HEK293 (cell line): Measurements from ENCODE around the gene RRP1.
A peak's percentile ranks its signal among the peaks of the same experiment; 100 is the strongest.

Experiments used
- ELK4 ChIP-seq: IDR thresholded peaks from 2 replicates; pipeline ENCODE4 v1.6.1; 2011; ENCODE audit warnings: mild to moderate bottlenecking, low read depth, low read length, borderline replicate concordance
- GLI2 ChIP-seq: fragments of 450-650 bp; formaldehyde crosslinking; IDR thresholded peaks from 2 replicates; pipeline ENCODE4; 2017; ENCODE audit warnings: missing biosample characterization, missing genetic modification characterization, low read depth, borderline replicate concordance
- MZF1 ChIP-seq: fragments of 450-650 bp; formaldehyde crosslinking; IDR thresholded peaks from 2 replicates; pipeline ENCODE4 v1.5.1; 2017; ENCODE audit warnings: missing biosample characterization, missing genetic modification characterization, borderline replicate concordance
- PRDM2 ChIP-seq: fragments of 450-650 bp; formaldehyde crosslinking; IDR thresholded peaks from 2 replicates; pipeline ENCODE4 v1.5.1; 2016; ENCODE audit warnings: missing biosample characterization, missing genetic modification characterization, borderline replicate concordance
- SCRT2 ChIP-seq: fragments of 450-650 bp; formaldehyde crosslinking; IDR thresholded peaks from 2 replicates; pipeline ENCODE4 v1.5.1; 2016; ENCODE audit warnings: missing biosample characterization, missing genetic modification characterization
- SP7 ChIP-seq: fragments of 450-650 bp; formaldehyde crosslinking; IDR thresholded peaks from 2 replicates; pipeline ENCODE4 v1.5.1; 2016; ENCODE audit warnings: missing biosample characterization, missing genetic modification characterization
- YY2 ChIP-seq: fragments of 450-650 bp; formaldehyde crosslinking; IDR thresholded peaks from 2 replicates; pipeline ENCODE4 v1.5.1; 2016; ENCODE audit warnings: missing biosample characterization, missing genetic modification characterization
- ZBTB8A ChIP-seq: fragments of 450-650 bp; formaldehyde crosslinking; IDR thresholded peaks from 2 replicates; pipeline ENCODE4 v1.5.1; 2016; ENCODE audit warnings: missing biosample characterization, missing genetic modification characterization
- ZNF132 ChIP-seq: fragments of 450-650 bp; formaldehyde crosslinking; IDR thresholded peaks from 2 replicates; pipeline ENCODE4 v1.5.1; 2017; ENCODE audit warnings: missing biosample characterization, missing genetic modification characterization, borderline replicate concordance
- ZNF138 ChIP-seq: fragments of 450-650 bp; formaldehyde crosslinking; IDR thresholded peaks from 2 replicates; pipeline ENCODE4 v1.5.1; 2016; ENCODE audit warnings: missing biosample characterization, missing genetic modification characterization, borderline replicate concordance
- ZNF146 ChIP-seq: fragments of 450-650 bp; formaldehyde crosslinking; IDR thresholded peaks from 2 replicates; pipeline ENCODE4 v1.5.1; 2016; ENCODE audit warnings: missing biosample characterization, missing genetic modification characterization
- ZNF223 ChIP-seq: fragments of 450-650 bp; formaldehyde crosslinking; IDR thresholded peaks from 2 replicates; pipeline ENCODE4 v1.5.1; 2016; ENCODE audit warnings: missing biosample characterization, missing genetic modification characterization
- ZNF404 ChIP-seq: fragments of 450-650 bp; formaldehyde crosslinking; IDR thresholded peaks from 2 replicates; pipeline ENCODE4 v1.5.1; 2017; ENCODE audit warnings: missing biosample characterization, missing genetic modification characterization
- ZNF558 ChIP-seq: fragments of 450-650 bp; formaldehyde crosslinking; IDR thresholded peaks from 2 replicates; pipeline ENCODE4 v1.5.1; 2016; ENCODE audit warnings: missing biosample characterization, missing genetic modification characterization
- ZNF585B ChIP-seq: fragments of 450-650 bp; formaldehyde crosslinking; IDR thresholded peaks from 2 replicates; pipeline ENCODE4 v1.5.1; 2016; ENCODE audit warnings: missing biosample characterization, missing genetic modification characterization
- ZNF660 ChIP-seq: fragments of 450-650 bp; IDR thresholded peaks from 2 replicates; pipeline ENCODE4 v1.5.1; 2018; ENCODE audit warnings: missing biosample characterization, mild to moderate bottlenecking, missing genetic modification characterization
- ZNF791 ChIP-seq: fragments of 450-650 bp; formaldehyde crosslinking; IDR thresholded peaks from 2 replicates; pipeline ENCODE4 v1.5.1; 2016; ENCODE audit warnings: missing biosample characterization, missing genetic modification characterization
- ZSCAN30 ChIP-seq: fragments of 450-650 bp; IDR thresholded peaks from 2 replicates; pipeline ENCODE4 v1.5.1; 2018; ENCODE audit warnings: missing biosample characterization, mild to moderate bottlenecking, missing genetic modification characterization, moderate library complexity
- TF ChIP-seq, protein P1 (sequence below): fragments of 450-650 bp; formaldehyde crosslinking; IDR thresholded peaks from 2 replicates; pipeline ENCODE4 v1.5.1; 2016; ENCODE audit warnings: missing biosample characterization, missing genetic modification characterization, borderline replicate concordance
- TF ChIP-seq, protein P2 (sequence below): fragments of 450-650 bp; formaldehyde crosslinking; IDR thresholded peaks from 2 replicates; pipeline ENCODE4 v1.5.1; 2016; ENCODE audit warnings: missing biosample characterization, missing genetic modification characterization
- TF ChIP-seq, protein P3 (sequence below): fragments of 450-650 bp; formaldehyde crosslinking; IDR thresholded peaks from 2 replicates; pipeline ENCODE4 v1.5.1; 2016; ENCODE audit warnings: missing biosample characterization, missing genetic modification characterization
- TF ChIP-seq, protein P4 (sequence below): fragments of 450-650 bp; formaldehyde crosslinking; IDR thresholded peaks from 2 replicates; pipeline ENCODE4; 2016; ENCODE audit warnings: missing biosample characterization, missing genetic modification characterization
- TF ChIP-seq, protein P5 (sequence below): fragments of 450-650 bp; formaldehyde crosslinking; IDR thresholded peaks from 2 replicates; pipeline ENCODE4 v1.5.1; 2016; ENCODE audit warnings: missing biosample characterization, missing genetic modification characterization

RRP1 gene

DNA sequence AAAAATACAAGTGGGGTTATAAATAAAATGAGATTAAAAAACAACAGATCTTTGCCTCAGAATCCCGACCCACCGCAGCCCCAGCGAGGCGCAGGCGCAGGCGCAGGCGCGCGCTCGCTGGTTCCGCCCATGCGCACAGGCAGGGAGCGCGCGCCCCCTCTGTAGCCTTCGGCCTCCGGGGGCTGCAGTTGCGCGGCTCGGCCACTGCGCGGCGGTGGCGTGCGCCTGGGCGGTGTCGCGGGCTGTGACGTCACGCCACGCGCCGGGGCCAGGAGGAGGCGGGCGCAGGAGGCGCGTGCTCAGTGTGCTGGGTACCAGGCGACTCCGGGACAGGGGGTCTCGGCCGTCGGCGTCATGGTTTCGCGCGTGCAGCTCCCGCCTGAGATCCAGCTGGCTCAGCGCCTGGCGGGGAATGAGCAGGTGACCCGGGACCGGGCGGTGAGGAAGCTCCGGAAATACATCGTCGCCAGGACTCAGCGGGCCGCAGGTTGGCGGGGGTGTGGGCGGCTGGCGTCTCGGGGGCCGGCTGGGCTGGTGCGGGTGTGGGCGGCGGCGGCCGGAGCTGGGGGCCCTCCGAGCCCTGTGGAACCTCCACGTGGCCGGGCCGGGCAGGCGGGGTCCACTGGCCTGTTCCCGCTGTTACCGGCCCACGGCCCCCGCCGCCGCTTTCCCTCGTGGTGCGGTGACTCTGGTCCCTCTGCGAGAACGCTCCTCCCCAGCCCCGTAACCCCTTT lies at the start of gene RRP1 (continued):
- TF ChIP-seq, protein P1, sequence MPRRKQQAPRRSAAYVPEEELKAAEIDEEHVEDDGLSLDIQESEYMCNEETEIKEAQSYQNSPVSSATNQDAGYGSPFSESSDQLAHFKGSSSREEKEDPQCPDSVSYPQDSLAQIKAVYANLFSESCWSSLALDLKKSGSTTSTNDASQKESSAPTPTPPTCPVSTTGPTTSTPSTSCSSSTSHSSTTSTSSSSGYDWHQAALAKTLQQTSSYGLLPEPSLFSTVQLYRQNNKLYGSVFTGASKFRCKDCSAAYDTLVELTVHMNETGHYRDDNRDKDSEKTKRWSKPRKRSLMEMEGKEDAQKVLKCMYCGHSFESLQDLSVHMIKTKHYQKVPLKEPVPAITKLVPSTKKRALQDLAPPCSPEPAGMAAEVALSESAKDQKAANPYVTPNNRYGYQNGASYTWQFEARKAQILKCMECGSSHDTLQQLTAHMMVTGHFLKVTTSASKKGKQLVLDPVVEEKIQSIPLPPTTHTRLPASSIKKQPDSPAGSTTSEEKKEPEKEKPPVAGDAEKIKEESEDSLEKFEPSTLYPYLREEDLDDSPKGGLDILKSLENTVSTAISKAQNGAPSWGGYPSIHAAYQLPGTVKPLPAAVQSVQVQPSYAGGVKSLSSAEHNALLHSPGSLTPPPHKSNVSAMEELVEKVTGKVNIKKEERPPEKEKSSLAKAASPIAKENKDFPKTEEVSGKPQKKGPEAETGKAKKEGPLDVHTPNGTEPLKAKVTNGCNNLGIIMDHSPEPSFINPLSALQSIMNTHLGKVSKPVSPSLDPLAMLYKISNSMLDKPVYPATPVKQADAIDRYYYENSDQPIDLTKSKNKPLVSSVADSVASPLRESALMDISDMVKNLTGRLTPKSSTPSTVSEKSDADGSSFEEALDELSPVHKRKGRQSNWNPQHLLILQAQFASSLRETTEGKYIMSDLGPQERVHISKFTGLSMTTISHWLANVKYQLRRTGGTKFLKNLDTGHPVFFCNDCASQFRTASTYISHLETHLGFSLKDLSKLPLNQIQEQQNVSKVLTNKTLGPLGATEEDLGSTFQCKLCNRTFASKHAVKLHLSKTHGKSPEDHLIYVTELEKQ (tag by site-specific recombination): peak; percentile 55; the same call in 1 of the 2 replicates
- no peak for TF ChIP-seq YY2 (tag by site-specific recombination)
- peak; percentile 51; the same call in 1 of the 2 replicates for TF ChIP-seq SP7 (tag by site-specific recombination)
- TF ChIP-seq MZF1 (tag by site-specific recombination): no peak
- TF ChIP-seq PRDM2: no peak
- TF ChIP-seq, protein P2, sequence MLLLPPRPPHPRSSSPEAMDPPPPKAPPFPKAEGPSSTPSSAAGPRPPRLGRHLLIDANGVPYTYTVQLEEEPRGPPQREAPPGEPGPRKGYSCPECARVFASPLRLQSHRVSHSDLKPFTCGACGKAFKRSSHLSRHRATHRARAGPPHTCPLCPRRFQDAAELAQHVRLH (tag by site-specific recombination): no peak
- TF ChIP-seq ZNF223 (tag by site-specific recombination): no peak
- TF ChIP-seq, protein P3, sequence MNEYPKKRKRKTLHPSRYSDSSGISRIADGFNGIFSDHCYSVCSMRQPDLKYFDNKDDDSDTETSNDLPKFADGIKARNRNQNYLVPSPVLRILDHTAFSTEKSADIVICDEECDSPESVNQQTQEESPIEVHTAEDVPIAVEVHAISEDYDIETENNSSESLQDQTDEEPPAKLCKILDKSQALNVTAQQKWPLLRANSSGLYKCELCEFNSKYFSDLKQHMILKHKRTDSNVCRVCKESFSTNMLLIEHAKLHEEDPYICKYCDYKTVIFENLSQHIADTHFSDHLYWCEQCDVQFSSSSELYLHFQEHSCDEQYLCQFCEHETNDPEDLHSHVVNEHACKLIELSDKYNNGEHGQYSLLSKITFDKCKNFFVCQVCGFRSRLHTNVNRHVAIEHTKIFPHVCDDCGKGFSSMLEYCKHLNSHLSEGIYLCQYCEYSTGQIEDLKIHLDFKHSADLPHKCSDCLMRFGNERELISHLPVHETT: peak; percentile 50
- TF ChIP-seq ELK4: no peak
- TF ChIP-seq GLI2 (tag by site-specific recombination): no peak
- TF ChIP-seq ZNF146: no peak
- no peak for TF ChIP-seq ZNF404 (tag by site-specific recombination)
- TF ChIP-seq ZBTB8A: peak; percentile 60
- peak; percentile 94 for TF ChIP-seq ZSCAN30 (tag by site-specific recombination)
- no peak for TF ChIP-seq ZNF132
- no peak for TF ChIP-seq ZNF585B (tag by site-specific recombination)
- TF ChIP-seq, protein P4, sequence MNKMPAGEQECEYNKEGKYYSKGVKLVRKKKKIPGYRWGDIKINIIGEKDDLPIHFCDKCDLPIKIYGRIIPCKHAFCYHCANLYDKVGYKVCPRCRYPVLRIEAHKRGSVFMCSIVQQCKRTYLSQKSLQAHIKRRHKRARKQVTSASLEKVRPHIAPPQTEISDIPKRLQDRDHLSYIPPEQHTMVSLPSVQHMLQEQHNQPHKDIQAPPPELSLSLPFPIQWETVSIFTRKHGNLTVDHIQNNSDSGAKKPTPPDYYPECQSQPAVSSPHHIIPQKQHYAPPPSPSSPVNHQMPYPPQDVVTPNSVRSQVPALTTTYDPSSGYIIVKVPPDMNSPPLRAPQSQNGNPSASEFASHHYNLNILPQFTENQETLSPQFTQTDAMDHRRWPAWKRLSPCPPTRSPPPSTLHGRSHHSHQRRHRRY (tag by site-specific recombination): no peak
- TF ChIP-seq ZNF660 (tag by site-specific recombination): no peak; the same call in 1 of the 2 replicates
- no peak for TF ChIP-seq ZNF791 (tag by site-specific recombination)
- TF ChIP-seq SCRT2 (tag by site-specific recombination): no peak
- no peak for TF ChIP-seq ZNF138 (tag by site-specific recombination)
- TF ChIP-seq ZNF558 (tag by site-specific recombination): no peak
- TF ChIP-seq, protein P5, sequence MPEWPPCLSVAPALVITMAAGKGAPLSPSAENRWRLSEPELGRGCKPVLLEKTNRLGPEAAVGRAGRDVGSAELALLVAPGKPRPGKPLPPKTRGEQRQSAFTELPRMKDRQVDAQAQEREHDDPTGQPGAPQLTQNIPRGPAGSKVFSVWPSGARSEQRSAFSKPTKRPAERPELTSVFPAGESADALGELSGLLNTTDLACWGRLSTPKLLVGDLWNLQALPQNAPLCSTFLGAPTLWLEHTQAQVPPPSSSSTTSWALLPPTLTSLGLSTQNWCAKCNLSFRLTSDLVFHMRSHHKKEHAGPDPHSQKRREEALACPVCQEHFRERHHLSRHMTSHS (tag by site-specific recombination): no peak
